HG02885 (cell line): ENCODE measurements around the gene NKX2-3.
A peak's percentile ranks its signal among the peaks of the same experiment; 100 is the strongest.

Experiments
- ATAC-seq: cut with Tn5 transposase; IDR thresholded peaks from one replicate; pipeline ENCODE4 v1.9.1; 2021; ENCODE audit warnings: mild to moderate bottlenecking; ENCODE audit not compliant: unreplicated experiment, poor library complexity

NKX2-3 gene

GRCh38 chr10:99532687-99533495 is at the start of gene NKX2-3:
NKX2-3 (plus strand) TSS chr10:99532942; CDS start chr10:99533132, 190 bp downstream.
- ATAC-seq: peak; percentile 60

GRCh38 chr10:99484626-99485581 is 47.8 kb upstream of the NKX2-3 start:
- no peak for ATAC-seq

- ATAC-seq: no peak
Observed at GRCh38 chr10:99487125-99487807, 45.5 kb upstream of the NKX2-3 start.

GRCh38 chr10:99489271-99489670 is 43.5 kb upstream of the NKX2-3 start:
- no peak for ATAC-seq

GRCh38 chr10:99497343-99498025 is 35.3 kb upstream of the NKX2-3 start:
- no peak for ATAC-seq

GRCh38 chr10:99506416-99506815 is 26.3 kb upstream of the NKX2-3 start:
- ATAC-seq: no peak

GRCh38 chr10:99507265-99507664 is 25.5 kb upstream of the NKX2-3 start:
- no peak for ATAC-seq

- no peak for ATAC-seq
Observed at GRCh38 chr10:99513061-99513460, 19.7 kb upstream of the NKX2-3 start.

GRCh38 chr10:99519690-99520039 is 13.1 kb upstream of the NKX2-3 start:
- ATAC-seq: no peak

- ATAC-seq: no peak
Observed at GRCh38 chr10:99520040-99520846, 12.5 kb upstream of the NKX2-3 start.

GRCh38 chr10:99520847-99521764 is 11.6 kb upstream of the NKX2-3 start:
- no peak for ATAC-seq

GRCh38 chr10:99521765-99522469 is 10.8 kb upstream of the NKX2-3 start:
- no peak for ATAC-seq

GRCh38 chr10:99522470-99523250 is 10.1 kb upstream of the NKX2-3 start:
- ATAC-seq: no peak

- ATAC-seq: no peak
Observed at GRCh38 chr10:99523251-99523773, 9.4 kb upstream of the NKX2-3 start.

GRCh38 chr10:99524050-99524666 is 8.6 kb upstream of the NKX2-3 start:
- ATAC-seq: no peak

- no peak for ATAC-seq
Observed at GRCh38 chr10:99524736-99525380, 7.9 kb upstream of the NKX2-3 start.
